GM23338 (cell line): ENCODE data around the gene FGF5. TPM values are rescaled to one million over a fixed set of nuclear protein-coding genes. Genes with fewer than 3 reads are reported as not detected.
A peak's percentile ranks its signal among the peaks of the same experiment; 100 is the strongest.

Experiments used
- ATAC-seq: fragments of 200-7000 bp; cut with Tn5 transposase; 3 replicates; pipeline ENCODE4 v1.9.1; 2020
- DNase-seq: peaks from one replicate; pipeline ENCODE4 v3.0.0-alpha.2; 2015; ENCODE audit warnings: low spot score
- H2AFZ ChIP-seq: fragments of 200-600 bp; sonication (generic); 2 replicates; pipeline ENCODE4 v1.8.0; 2016; ENCODE audit warnings: antibody characterized with exemption, mild to moderate bottlenecking, moderate library complexity
- H3F3A ChIP-seq: fragments of 200-600 bp; sonication (generic); replicated peaks from 2 replicates; pipeline ENCODE4 v1.8.0; 2017; ENCODE audit warnings: antibody characterized with exemption, mixed run types, low read depth
- H3K27ac ChIP-seq: fragments of 200-600 bp; sonication (generic); 2 replicates; pipeline ENCODE4 v1.6.1; 2016; ENCODE audit warnings: low read depth
- H3K27me3 ChIP-seq: fragments of 200-600 bp; sonication (generic); 2 replicates; pipeline ENCODE4 v1.8.0; 2016; ENCODE audit warnings: mild to moderate bottlenecking, mixed run types, moderate library complexity; ENCODE audit not compliant: insufficient read depth
- H3K36me3 ChIP-seq: fragments of 200-600 bp; sonication (generic); 2 replicates; pipeline ENCODE4 v1.8.0; 2016; ENCODE audit warnings: mild to moderate bottlenecking; ENCODE audit not compliant: insufficient read depth
- H3K4me1 ChIP-seq: fragments of 200-600 bp; sonication (generic); 2 replicates; pipeline ENCODE4 v1.8.0; 2016; ENCODE audit warnings: mild to moderate bottlenecking, moderate library complexity; ENCODE audit not compliant: insufficient read depth
- H3K4me2 ChIP-seq: fragments of 200-600 bp; sonication (generic); 2 replicates; pipeline ENCODE4 v1.7.1; 2017; ENCODE audit warnings: mixed run types
- H3K4me3 ChIP-seq: fragments of 200-600 bp; sonication (generic); 2 replicates; pipeline ENCODE4 v1.6.1; 2016; ENCODE audit warnings: mixed run types
- H3K79me2 ChIP-seq: fragments of 200-600 bp; sonication (generic); replicated peaks from 2 replicates; pipeline ENCODE4 v1.8.0; 2017; ENCODE audit warnings: mild to moderate bottlenecking; ENCODE audit not compliant: insufficient read depth
- H3K9me2 ChIP-seq: fragments of 200-600 bp; sonication (generic); 2 replicates; pipeline ENCODE4 v1.8.0; 2017; ENCODE audit not compliant: insufficient read depth
- H4K20me1 ChIP-seq: fragments of 200-600 bp; sonication (generic); replicated peaks from 2 replicates; pipeline ENCODE4 v1.8.0; 2017; ENCODE audit warnings: mild to moderate bottlenecking; ENCODE audit not compliant: insufficient read depth
- H3K27ac Mint-ChIP-seq: 2 replicates; pipeline ENCODE4 v1.8.0; 2020; ENCODE audit warnings: inconsistent platforms, mild to moderate bottlenecking, moderate library complexity, mixed read lengths
- H3K27me3 Mint-ChIP-seq: 3 replicates; pipeline ENCODE4 v1.8.0; 2022; ENCODE audit warnings: low read depth, mild to moderate bottlenecking, moderate library complexity, mixed read lengths, inconsistent platforms; ENCODE audit not compliant: insufficient read depth, poor library complexity
- H3K36me3 Mint-ChIP-seq: 3 replicates; pipeline ENCODE4 v1.8.0; 2021; ENCODE audit warnings: low read depth, mild to moderate bottlenecking, inconsistent platforms, moderate library complexity, mixed read lengths
- H3K4me1 Mint-ChIP-seq: 3 replicates; pipeline ENCODE4 v1.8.0; 2020; ENCODE audit warnings: mild to moderate bottlenecking, inconsistent platforms, mixed read lengths
- H3K4me3 Mint-ChIP-seq: 3 replicates; pipeline ENCODE4 v1.8.0; 2021; ENCODE audit warnings: moderate library complexity, mild to moderate bottlenecking, inconsistent platforms, mixed read lengths
- H3K9me3 Mint-ChIP-seq: 3 replicates; pipeline ENCODE4 v1.8.0; 2020; ENCODE audit warnings: moderate library complexity, mild to moderate bottlenecking, inconsistent platforms, mixed read lengths
- CREB1 ChIP-seq: fragments of 250-450 bp; sonication (Bioruptor Pico); IDR thresholded peaks from 2 replicates; pipeline ENCODE4 v1.5.0; 2020; ENCODE audit warnings: low read depth, mild to moderate bottlenecking, moderate library complexity
- ETS1 ChIP-seq: IDR thresholded peaks from 2 replicates; pipeline ENCODE4 v1.6.1; 2016; ENCODE audit warnings: antibody characterized with exemption
- EZH2 ChIP-seq: fragments of 200-600 bp; sonication (generic); IDR thresholded peaks from one replicate; pipeline ENCODE4 v1.8.0; 2017; ENCODE audit warnings: antibody characterized with exemption, mild to moderate bottlenecking, low read depth; ENCODE audit not compliant: unreplicated experiment
- EZH2phosphoT487 ChIP-seq: fragments of 200-600 bp; sonication (generic); IDR thresholded peaks from one replicate; pipeline ENCODE4 v1.8.1; 2018; ENCODE audit warnings: antibody characterized with exemption; ENCODE audit not compliant: unreplicated experiment
- ZNF114 ChIP-seq: fragments of 250-450 bp; sonication (Bioruptor Pico); IDR thresholded peaks from 2 replicates; pipeline ENCODE4 v1.5.0; 2020; ENCODE audit warnings: mild to moderate bottlenecking, moderate library complexity
- ZNF462 ChIP-seq: fragments of 250-450 bp; sonication (Bioruptor Pico); IDR thresholded peaks from 2 replicates; pipeline ENCODE4 v1.5.0; 2020; ENCODE audit warnings: mild to moderate bottlenecking, moderate library complexity
- long read RNA-seq: library from polyadenylated mRNA; unstranded; transcript quantifications from one replicate; pipeline ENCODE4 v2.0.0, GENCODE V29; 2020; ENCODE audit not compliant: unreplicated experiment
- polyA plus RNA-seq: library from polyadenylated mRNA; unstranded; fragments of >200 nt; fragmentation: Nextera tagmentation; extraction: Ambion mirVana; gene quantifications from 2 replicates; pipeline ENCODE4 v1.2.1, GENCODE V29; 2016
- total RNA-seq: library from RNA; depleted of rRNA; stranded (reverse); fragments of >200 nt; shearing (Covaris generic); gene quantifications from 2 replicates; pipeline ENCODE4 v1.2.3, GENCODE V29; 2014; rRNA removed

FGF5 gene, protein sequence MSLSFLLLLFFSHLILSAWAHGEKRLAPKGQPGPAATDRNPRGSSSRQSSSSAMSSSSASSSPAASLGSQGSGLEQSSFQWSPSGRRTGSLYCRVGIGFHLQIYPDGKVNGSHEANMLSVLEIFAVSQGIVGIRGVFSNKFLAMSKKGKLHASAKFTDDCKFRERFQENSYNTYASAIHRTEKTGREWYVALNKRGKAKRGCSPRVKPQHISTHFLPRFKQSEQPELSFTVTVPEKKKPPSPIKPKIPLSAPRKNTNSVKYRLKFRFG
- not detected in 2 replicates for total RNA-seq
- not detected in 2 replicates for polyA plus RNA-seq
- long read RNA-seq: 0 reads

DNA sequence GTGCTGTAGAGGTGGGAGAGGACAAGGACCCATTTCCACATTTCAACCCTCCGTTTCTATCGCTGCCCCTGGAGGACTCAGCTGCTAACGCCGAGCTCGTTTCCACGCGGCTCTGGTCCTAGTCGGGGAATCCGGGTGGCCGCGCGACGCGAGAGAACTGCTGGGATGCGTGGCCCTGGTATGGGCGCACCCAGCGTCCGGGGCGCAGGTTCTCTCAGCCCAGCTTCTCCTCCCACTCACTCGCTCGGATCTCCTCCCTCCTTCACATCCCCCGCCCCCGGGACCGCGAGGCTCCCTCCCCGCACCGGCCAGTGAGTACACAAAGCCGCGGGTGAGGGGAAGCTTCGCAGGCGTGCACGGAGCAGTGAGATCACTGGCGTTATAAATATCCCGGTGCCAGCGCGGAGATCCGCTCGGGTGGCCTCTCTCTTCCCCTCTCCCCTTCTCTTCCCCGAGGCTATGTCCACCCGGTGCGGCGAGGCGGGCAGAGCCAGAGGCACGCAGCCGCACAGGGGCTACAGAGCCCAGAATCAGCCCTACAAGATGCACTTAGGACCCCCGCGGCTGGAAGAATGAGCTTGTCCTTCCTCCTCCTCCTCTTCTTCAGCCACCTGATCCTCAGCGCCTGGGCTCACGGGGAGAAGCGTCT lies at the start of gene FGF5:
TSS of gene FGF5 (plus strand) at position 412 of the 649 bp plus-strand sequence. CDS start at position 573, 161 bp downstream.
- Histone ChIP-seq H3F3A (0 out of 2 replicates have a peak, but pooled peaks cover 7% of the 10 kb centered on the region), H3K27me3 (peaks cover 100% of the 10 kb centered on the region), H3K79me2 (no peaks in the 10 kb centered on the region), H3K4me3 (peak within 1 kb of the TSS; percentile 61), H3K27ac (no peak within 1 kb of the TSS), H3K4me2 (peak within 1 kb of the TSS; percentile 85), H2AFZ (peak within 1 kb of the TSS; percentile 83), H4K20me1 (peaks cover 44% of the 10 kb centered on the region), H3K9me2 (no peaks in the 10 kb centered on the region), H3K4me1 (peaks cover 34% of the 10 kb centered on the region), H3K36me3 (no peaks in the 10 kb centered on the region)
- Mint-ChIP-seq H3K9me3 (peaks cover 4% of the 10 kb centered on the region), H3K27me3 (peaks cover 91% of the 10 kb centered on the region), H3K4me3 (peak within 1 kb of the TSS; percentile 75), H3K27ac (no peak within 1 kb of the TSS), H3K4me1 (peaks cover 53% of the 10 kb centered on the region), H3K36me3 (no peaks in the 10 kb centered on the region; the same call in 2 of the 3 replicates)
- DNase-seq (peak; percentile 53), ATAC-seq (peak; percentile 43)
- TF ChIP-seq CREB1 (CRISPR knock-in tag) (no peak), ZNF114 (CRISPR knock-in tag) (no peak), ZNF462 (CRISPR knock-in tag) (no peak), ETS1 (no peak), EZH2 (peak; percentile 84), EZH2phosphoT487 (peak; percentile 18)
